Neural cell (in vitro differentiated cells): ENCODE data around the gene HPSE2. TPM values are rescaled to one million over a fixed set of nuclear protein-coding genes. Genes with fewer than 3 reads are reported as not detected.

Experiments
- H2AFZ ChIP-seq: fragments of 200-600, 300-800 bp; sonication (generic), shearing (Covaris generic); 2 replicates; pipeline ENCODE4 v1.6.0; 2014; ENCODE audit warnings: low read depth, mild to moderate bottlenecking, antibody characterized with exemption, low read length, moderate library complexity
- H3F3A ChIP-seq: fragments of 200-600 bp; shearing (Covaris generic); 2 replicates; pipeline ENCODE4 v1.6.1; 2016; ENCODE audit warnings: mild to moderate bottlenecking, moderate library complexity, mixed read lengths, antibody characterized with exemption, low read length; ENCODE audit not compliant: insufficient read depth, poor library complexity, severe bottlenecking
- H3K27ac ChIP-seq: fragments of 200-600, 300-800 bp; sonication (generic), shearing (Covaris generic); 2 replicates; pipeline ENCODE4 v1.5.1; 2014; ENCODE audit warnings: mild to moderate bottlenecking, low read length, moderate library complexity
- H3K27me3 ChIP-seq: fragments of 300-800, 200-600 bp; sonication (generic), shearing (Covaris generic); 2 replicates; pipeline ENCODE4 v1.6.0; 2014; ENCODE audit warnings: mild to moderate bottlenecking, low read depth, low read length, moderate library complexity; ENCODE audit not compliant: insufficient read depth
- H3K36me3 ChIP-seq: fragments of 300-800, 200-600 bp; sonication (generic), shearing (Covaris generic); 2 replicates; pipeline ENCODE4 v1.5.1; 2014; ENCODE audit warnings: mild to moderate bottlenecking, antibody characterized with exemption, low read length, moderate library complexity; ENCODE audit not compliant: insufficient read depth
- H3K4me2 ChIP-seq: fragments of 300-800, 200-600 bp; sonication (generic), shearing (Covaris generic); 2 replicates; pipeline ENCODE4 v1.6.0; 2014; ENCODE audit warnings: mild to moderate bottlenecking, low read length
- H3K4me3 ChIP-seq: fragments of 300-800, 200-600 bp; sonication (generic), shearing (Covaris generic); 2 replicates; pipeline ENCODE4 v1.5.1; 2014; ENCODE audit warnings: mild to moderate bottlenecking, low read length, moderate library complexity
- H3K79me2 ChIP-seq: fragments of 200-600 bp; shearing (Covaris generic); replicated peaks from 2 replicates; pipeline ENCODE4 v1.6.0; 2014; ENCODE audit warnings: mild to moderate bottlenecking, low read length, moderate library complexity; ENCODE audit not compliant: insufficient read depth
- H3K9ac ChIP-seq: fragments of 300-800, 200-600 bp; sonication (generic), shearing (Covaris generic); 2 replicates; pipeline ENCODE4 v1.6.1; 2016; ENCODE audit warnings: mild to moderate bottlenecking, low read length, mixed read lengths
- H3K9me2 ChIP-seq: fragments of 200-600 bp; shearing (Covaris generic); 2 replicates; pipeline ENCODE4 v1.6.1; 2016; ENCODE audit warnings: mild to moderate bottlenecking, low read length, mixed read lengths; ENCODE audit not compliant: insufficient read depth
- H3K9me3 ChIP-seq: fragments of 200-600, 300-800 bp; sonication (generic), shearing (Covaris generic); 2 replicates; pipeline ENCODE4 v1.6.1; 2016; ENCODE audit warnings: mild to moderate bottlenecking, mixed run types, low read length, moderate library complexity, mixed read lengths
- H4K20me1 ChIP-seq: fragments of 200-600 bp; shearing (Covaris generic); 2 replicates; pipeline ENCODE4 v1.6.1; 2016; ENCODE audit warnings: mild to moderate bottlenecking, mixed run types; ENCODE audit not compliant: insufficient read depth
- CTCF ChIP-seq: fragments of 450-650 bp; IDR thresholded peaks from 2 replicates; pipeline ENCODE4 v1.5.1; 2014; ENCODE audit warnings: antibody characterized with exemption, mild to moderate bottlenecking, moderate library complexity; ENCODE audit not compliant: poor library complexity, severe bottlenecking
- EP300 ChIP-seq: fragments of 450-650 bp; conservative IDR thresholded peaks from 2 replicates; pipeline ENCODE4 v1.6.1; 2014; ENCODE audit warnings: antibody characterized with exemption, mild to moderate bottlenecking, moderate library complexity; ENCODE audit not compliant: poor library complexity, severe bottlenecking
- EZH2 ChIP-seq: fragments of 200-600, 300-800 bp; shearing (Covaris generic), sonication (generic); IDR thresholded peaks from 2 replicates; pipeline ENCODE4 v1.6.1; 2014; ENCODE audit warnings: antibody characterized with exemption, low read length, borderline replicate concordance, mild to moderate bottlenecking; ENCODE audit not compliant: insufficient read depth, poor library complexity, severe bottlenecking
- MXI1 ChIP-seq: fragments of 450-650 bp; conservative IDR thresholded peaks from 2 replicates; pipeline ENCODE4 v1.6.1; 2014; ENCODE audit warnings: antibody characterized with exemption, mild to moderate bottlenecking; ENCODE audit not compliant: poor library complexity, severe bottlenecking
- POLR2AphosphoS5 ChIP-seq: IDR thresholded peaks from 2 replicates; pipeline ENCODE4 v1.6.1; 2012
- RAD21 ChIP-seq: fragments of 450-650 bp; conservative IDR thresholded peaks from 2 replicates; pipeline ENCODE4 v1.6.1; 2014; ENCODE audit warnings: antibody characterized with exemption, mild to moderate bottlenecking, moderate library complexity
- REST ChIP-seq: IDR thresholded peaks from 2 replicates; pipeline ENCODE4 v1.6.1; 2012; ENCODE audit warnings: borderline replicate concordance
- SMC3 ChIP-seq: fragments of 450-650 bp; conservative IDR thresholded peaks from 2 replicates; pipeline ENCODE4 v1.6.1; 2014; ENCODE audit warnings: antibody characterized with exemption, mild to moderate bottlenecking, moderate library complexity; ENCODE audit not compliant: poor library complexity
- TAF1 ChIP-seq: IDR thresholded peaks from 2 replicates; pipeline ENCODE4 v1.6.1; 2012; ENCODE audit warnings: low read depth
- polyA plus RNA-seq: library from polyadenylated mRNA; depleted of rRNA; stranded (reverse); fragments of >200 nt; gene quantifications from 2 replicates; pipeline ENCODE4 v1.2.3, GENCODE V29; 2014

HPSE2 gene
- polyA plus RNA-seq, 1 donor from 2014 or later, result not detected

GRCh38 chr10:98465866-98466265, 769.8 kb downstream of the HPSE2 start:
- H3K27ac ChIP-seq, result no peak overlapping the region
- no peaks in the 10 kb centered on the region for H3K27me3 ChIP-seq
- no peaks in the 10 kb centered on the region for H3K79me2 ChIP-seq

GRCh38 chr10:98463976-98464754, 771.5 kb downstream of the HPSE2 start:
- H3K4me2 ChIP-seq, result no peak overlapping the region
- H3F3A ChIP-seq, result no peaks in the 10 kb centered on the region
- no peaks in the 10 kb centered on the region for H3K9me3 ChIP-seq
- no peak overlapping the region for H3K27ac ChIP-seq
- H3K27me3 ChIP-seq, result no peaks in the 10 kb centered on the region
- H3K9ac ChIP-seq, result no peak overlapping the region
- H3K36me3 ChIP-seq, result no peaks in the 10 kb centered on the region
- H4K20me1 ChIP-seq, result no peaks in the 10 kb centered on the region
- no peak overlapping the region for H3K4me3 ChIP-seq
- no peaks in the 10 kb centered on the region for H3K9me2 ChIP-seq
- H3K79me2 ChIP-seq, result no peaks in the 10 kb centered on the region
- H2AFZ ChIP-seq, result no peak overlapping the region
- TF ChIP-seq TAF1, result no peak
- no peak for TF ChIP-seq MXI1
- TF ChIP-seq RAD21, result no peak
- TF ChIP-seq EP300, result no peak
- TF ChIP-seq CTCF, result no peak
- TF ChIP-seq EZH2, result no peak
- no peak for TF ChIP-seq POLR2AphosphoS5
- no peak for TF ChIP-seq SMC3

More at GRCh38 chr10:98465866-98466265, 769.8 kb downstream of the HPSE2 start:
- no peak overlapping the region for H3K4me3 ChIP-seq
- no peak overlapping the region for H3K4me2 ChIP-seq
- TF ChIP-seq CTCF (no peak), EZH2 (no peak), TAF1 (no peak), SMC3 (no peak), REST (no peak), RAD21 (no peak), MXI1 (no peak), EP300 (no peak), POLR2AphosphoS5 (no peak)
- no peaks in the 10 kb centered on the region for H3F3A ChIP-seq
- no peaks in the 10 kb centered on the region for H3K9me3 ChIP-seq
- H3K9me2 ChIP-seq, result no peaks in the 10 kb centered on the region
- H4K20me1 ChIP-seq, result no peaks in the 10 kb centered on the region
- no peak overlapping the region for H2AFZ ChIP-seq
- H3K9ac ChIP-seq, result no peak overlapping the region
- H3K36me3 ChIP-seq, result no peaks in the 10 kb centered on the region
